Fibroblast of the aortic adventitia (primary cell): ENCODE results near the gene STAB2. TPM values are rescaled to one million over a fixed set of nuclear protein-coding genes. Genes with fewer than 3 reads are reported as not detected.

Source experiments
- DNase-seq: peaks from one replicate; pipeline ENCODE4 v3.0.0-alpha.2; 2010; ENCODE audit warnings: low read depth
- H3K4me3 ChIP-seq: 2 replicates; pipeline ENCODE4 v1.5.1; 2011; ENCODE audit warnings: low read depth, mild to moderate bottlenecking, control low read depth, low read length, moderate library complexity
- total RNA-seq: library from RNA; depleted of rRNA; stranded (reverse); fragments of >200 nt; gene quantifications from 2 replicates; pipeline ENCODE4 v1.2.3, GENCODE V29; 2012; ENCODE audit warnings: low replicate concordance
- TF ChIP-seq, protein P1 (sequence below): IDR thresholded peaks from 2 replicates; pipeline ENCODE4 v1.5.1; 2011; ENCODE audit warnings: mild to moderate bottlenecking, low read length, control low read depth, inconsistent platforms; ENCODE audit not compliant: insufficient read depth

Gene STAB2
- total RNA-seq, 1 donor, result not detected

DNA sequence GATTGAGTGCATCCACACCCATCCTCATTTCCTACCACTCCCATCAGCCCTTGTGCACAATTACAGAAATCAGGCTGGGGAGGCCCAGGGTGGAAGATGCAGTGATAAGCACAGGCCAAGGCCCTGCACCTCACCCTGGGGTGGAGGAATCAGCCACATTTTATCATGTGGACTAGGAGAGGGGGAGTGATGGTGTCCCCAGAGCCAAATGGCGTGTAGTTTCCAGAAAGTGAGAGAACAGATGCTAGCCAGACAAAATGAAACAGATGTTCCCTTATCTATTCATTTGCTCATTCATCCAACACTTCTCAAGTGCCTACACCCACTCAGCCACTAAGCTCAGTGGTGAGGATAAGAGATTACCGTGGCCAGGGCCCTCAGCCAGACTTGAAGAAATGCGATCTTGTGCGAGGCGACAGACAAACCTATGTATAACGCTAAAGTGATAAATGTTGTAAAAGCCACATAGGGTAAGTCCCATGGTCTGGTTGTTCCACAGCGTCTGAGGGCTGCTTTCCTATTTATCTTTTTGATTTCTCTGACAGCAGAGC lies 93.6 kb downstream of the STAB2 start:
- H3K4me3 ChIP-seq, result no peak overlapping the region
- DNase-seq, result peak; percentile 95
- TF ChIP-seq, protein P1, sequence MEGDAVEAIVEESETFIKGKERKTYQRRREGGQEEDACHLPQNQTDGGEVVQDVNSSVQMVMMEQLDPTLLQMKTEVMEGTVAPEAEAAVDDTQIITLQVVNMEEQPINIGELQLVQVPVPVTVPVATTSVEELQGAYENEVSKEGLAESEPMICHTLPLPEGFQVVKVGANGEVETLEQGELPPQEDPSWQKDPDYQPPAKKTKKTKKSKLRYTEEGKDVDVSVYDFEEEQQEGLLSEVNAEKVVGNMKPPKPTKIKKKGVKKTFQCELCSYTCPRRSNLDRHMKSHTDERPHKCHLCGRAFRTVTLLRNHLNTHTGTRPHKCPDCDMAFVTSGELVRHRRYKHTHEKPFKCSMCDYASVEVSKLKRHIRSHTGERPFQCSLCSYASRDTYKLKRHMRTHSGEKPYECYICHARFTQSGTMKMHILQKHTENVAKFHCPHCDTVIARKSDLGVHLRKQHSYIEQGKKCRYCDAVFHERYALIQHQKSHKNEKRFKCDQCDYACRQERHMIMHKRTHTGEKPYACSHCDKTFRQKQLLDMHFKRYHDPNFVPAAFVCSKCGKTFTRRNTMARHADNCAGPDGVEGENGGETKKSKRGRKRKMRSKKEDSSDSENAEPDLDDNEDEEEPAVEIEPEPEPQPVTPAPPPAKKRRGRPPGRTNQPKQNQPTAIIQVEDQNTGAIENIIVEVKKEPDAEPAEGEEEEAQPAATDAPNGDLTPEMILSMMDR, result no peak

GRCh38 chr12:103686026-103686425 lies 99.0 kb downstream of the STAB2 start:
- no peak for DNase-seq
- TF ChIP-seq, protein P1, result no peak
- H3K4me3 ChIP-seq, result no peak overlapping the region

- H3K4me3 ChIP-seq, result no peak overlapping the region
- no peak for DNase-seq
- TF ChIP-seq, protein P1, result no peak
These were observed 100.2 kb downstream of the STAB2 start for GRCh38 chr12:103687253-103687652.

DNA sequence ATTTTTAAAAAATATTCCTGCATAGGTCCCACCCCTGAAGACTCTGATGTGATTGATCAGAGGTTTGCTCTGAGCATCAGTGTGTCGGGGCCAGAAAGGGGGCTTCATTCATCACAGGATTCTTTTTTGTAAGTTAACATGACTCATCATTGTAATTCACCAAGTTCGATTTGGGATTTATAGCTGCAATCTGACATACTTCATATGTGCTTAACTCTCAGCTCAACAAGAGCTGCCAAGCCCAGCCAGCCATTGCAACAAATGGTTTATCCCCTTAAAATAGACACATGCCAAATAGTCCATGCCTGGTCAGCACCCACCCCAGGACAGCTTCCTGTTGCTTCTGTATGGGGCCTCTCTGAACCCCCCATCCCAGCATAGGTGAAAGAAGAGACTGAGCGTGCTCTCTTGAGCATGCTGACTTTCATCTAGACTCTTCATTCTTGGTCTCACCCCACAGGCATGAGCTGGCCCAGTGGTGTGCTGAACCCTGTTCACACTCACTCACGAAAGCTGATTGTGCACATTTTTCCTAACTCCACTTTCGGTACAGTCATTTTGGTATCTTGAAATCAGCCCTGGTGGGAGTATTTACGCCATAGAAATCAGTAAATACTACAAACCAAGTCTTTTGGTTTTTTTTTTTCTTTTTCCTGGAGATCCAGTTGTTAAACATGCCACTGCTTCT lies 101.4 kb downstream of the STAB2 start:
- H3K4me3 ChIP-seq, result no peak overlapping the region
- no peak for DNase-seq
- TF ChIP-seq, protein P1, result no peak

DNA sequence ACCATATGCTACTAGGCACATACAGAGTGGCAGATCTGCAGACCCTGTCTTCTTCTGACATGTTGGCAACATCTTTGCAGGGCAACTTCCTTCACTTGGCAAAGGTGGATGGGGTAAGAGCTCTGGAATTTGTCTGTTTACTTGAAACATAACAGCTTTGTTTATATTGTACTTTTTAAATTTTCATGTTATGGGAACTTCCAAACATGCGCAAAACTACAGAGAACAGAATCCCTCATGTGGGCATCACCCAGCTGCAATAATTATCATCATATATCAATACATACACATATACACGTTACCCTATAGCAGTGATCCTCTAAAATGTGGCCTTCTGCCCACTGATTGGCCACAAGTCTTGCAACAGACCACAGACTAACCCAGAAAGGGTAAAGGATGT lies 103.4 kb downstream of the STAB2 start:
- TF ChIP-seq, protein P1, result no peak
- no peak overlapping the region for H3K4me3 ChIP-seq
- no peak for DNase-seq

DNA sequence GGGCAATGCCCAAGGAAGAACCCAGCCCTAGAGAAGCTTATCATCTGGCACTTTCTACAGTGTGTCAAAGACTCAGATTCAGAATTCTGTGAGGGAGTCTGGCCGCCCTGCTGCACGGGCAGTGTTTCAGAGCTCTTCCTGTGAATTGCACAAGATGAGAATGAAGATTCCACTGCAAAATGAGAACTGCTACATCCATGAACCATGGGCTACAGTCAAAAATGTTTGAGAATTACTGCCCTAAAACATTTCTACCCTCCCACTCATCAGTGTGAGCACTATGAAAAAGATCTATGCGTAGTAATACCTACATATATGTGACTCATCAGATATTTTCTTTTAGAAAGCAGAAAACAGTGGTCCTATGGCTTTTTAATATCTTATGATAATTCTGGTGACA lies 104.0 kb downstream of the STAB2 start:
- no peak overlapping the region for H3K4me3 ChIP-seq
- DNase-seq, result no peak
- TF ChIP-seq, protein P1, result no peak
